ENCODE data around the gene MAP2K1.
"Not testable (repeated sequence)": the region's sequence is repeated elsewhere in the genome, so short reads cannot be mapped to it uniquely, and the experiment has no call there.

DNA sequence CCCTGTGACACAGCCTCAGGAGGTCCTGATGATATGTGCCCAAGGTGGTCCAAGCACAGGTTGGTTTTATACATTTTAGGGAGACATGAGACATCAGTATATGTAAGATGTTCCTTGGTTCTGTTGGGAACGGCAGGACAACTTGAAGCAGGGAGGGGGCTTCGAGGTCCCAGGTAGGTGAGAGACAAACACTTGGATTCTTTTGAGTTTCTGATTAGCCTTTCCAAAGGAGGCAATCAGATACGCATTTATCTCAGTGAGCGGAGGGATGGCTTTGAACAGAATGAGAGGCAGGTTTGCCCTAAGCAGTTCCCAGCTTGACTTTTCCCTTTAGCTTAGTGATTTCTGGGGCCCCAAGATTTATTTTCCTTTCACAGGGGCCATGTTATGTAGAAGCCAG lies 84.1 kb downstream of the MAP2K1 start:
- TF ChIP-seq, protein P1, sequence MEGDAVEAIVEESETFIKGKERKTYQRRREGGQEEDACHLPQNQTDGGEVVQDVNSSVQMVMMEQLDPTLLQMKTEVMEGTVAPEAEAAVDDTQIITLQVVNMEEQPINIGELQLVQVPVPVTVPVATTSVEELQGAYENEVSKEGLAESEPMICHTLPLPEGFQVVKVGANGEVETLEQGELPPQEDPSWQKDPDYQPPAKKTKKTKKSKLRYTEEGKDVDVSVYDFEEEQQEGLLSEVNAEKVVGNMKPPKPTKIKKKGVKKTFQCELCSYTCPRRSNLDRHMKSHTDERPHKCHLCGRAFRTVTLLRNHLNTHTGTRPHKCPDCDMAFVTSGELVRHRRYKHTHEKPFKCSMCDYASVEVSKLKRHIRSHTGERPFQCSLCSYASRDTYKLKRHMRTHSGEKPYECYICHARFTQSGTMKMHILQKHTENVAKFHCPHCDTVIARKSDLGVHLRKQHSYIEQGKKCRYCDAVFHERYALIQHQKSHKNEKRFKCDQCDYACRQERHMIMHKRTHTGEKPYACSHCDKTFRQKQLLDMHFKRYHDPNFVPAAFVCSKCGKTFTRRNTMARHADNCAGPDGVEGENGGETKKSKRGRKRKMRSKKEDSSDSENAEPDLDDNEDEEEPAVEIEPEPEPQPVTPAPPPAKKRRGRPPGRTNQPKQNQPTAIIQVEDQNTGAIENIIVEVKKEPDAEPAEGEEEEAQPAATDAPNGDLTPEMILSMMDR (IDR thresholded peaks at IDR 0.05): not testable (repeated sequence)
- TF ChIP-seq POLR2A (IDR thresholded peaks at IDR 0.05); POLR2AphosphoS5 (IDR thresholded peaks at IDR 0.05; ENCODE audit: insufficient read depth in 1 of 2, low read depth in 1 of 2): not testable (repeated sequence)
